Fibroblast of lung (primary cell): Measurements from ENCODE around the gene CCR1. TPM values are rescaled to one million over a fixed set of nuclear protein-coding genes. Genes with fewer than 3 reads are reported as not detected.
"Not testable (repeated sequence)": the region's sequence is repeated elsewhere in the genome, so short reads cannot be mapped to it uniquely, and the experiment has no call there.

ENCODE experiments used
- DNase-seq, 2 donors: peaks; one replicate each; pipeline versions ENCODE4 v3.0.0 to v3.0.0-alpha.2; 2010; ENCODE audit warnings: low read depth in 2 of 2
- H2AFZ ChIP-seq: 2 replicates; pipeline ENCODE4 v1.5.1; 2012; ENCODE audit warnings: low read length, control low read depth, inconsistent platforms
- H3K27ac ChIP-seq: 2 replicates; pipeline ENCODE4 v1.5.1; 2011; ENCODE audit warnings: low read length, control low read depth; ENCODE audit not compliant: insufficient read depth
- H3K27me3 ChIP-seq: 2 replicates; pipeline ENCODE4 v1.5.1; 2011; ENCODE audit warnings: mild to moderate bottlenecking, low read length; ENCODE audit not compliant: control insufficient read depth, insufficient read depth
- H3K36me3 ChIP-seq: 2 replicates; pipeline ENCODE4 v1.5.1; 2011; ENCODE audit warnings: low read length; ENCODE audit not compliant: control insufficient read depth, insufficient read depth
- H3K4me1 ChIP-seq: 2 replicates; pipeline ENCODE4 v1.5.1; 2011; ENCODE audit warnings: low read length; ENCODE audit not compliant: control insufficient read depth, insufficient read depth; ENCODE audit errors: extremely low read depth
- H3K4me2 ChIP-seq: 2 replicates; pipeline ENCODE4 v1.5.1; 2011; ENCODE audit warnings: low read length, control low read depth; ENCODE audit not compliant: insufficient read depth; ENCODE audit errors: extremely low read depth
- H3K4me3 ChIP-seq, 4 experiments: fragments of 200-600 bp in 1 of 4; sonication (generic) in 1 of 4; replicated peaks in 1 of 4; 2 replicates each; pipeline ENCODE4 v1.5.1; 2011 to 2016; ENCODE audit warnings: low read length in 4 of 4, low read depth in 3 of 4, mild to moderate bottlenecking in 3 of 4, control low read depth in 2 of 4, inconsistent platforms in 1 of 4, mixed read lengths in 1 of 4; ENCODE audit not compliant: insufficient read depth in 1 of 4; ENCODE audit errors: control extremely low read depth in 1 of 4
- H3K79me2 ChIP-seq: 2 replicates; pipeline ENCODE4 v1.5.1; 2012; ENCODE audit warnings: mild to moderate bottlenecking, low read length, inconsistent platforms; ENCODE audit not compliant: control insufficient read depth, insufficient read depth
- H3K9ac ChIP-seq: 2 replicates; pipeline ENCODE4 v1.5.1; 2011; ENCODE audit warnings: mild to moderate bottlenecking, low read length, control low read depth; ENCODE audit not compliant: insufficient read depth
- H3K9me3 ChIP-seq: 2 replicates; pipeline ENCODE4 v1.5.1; 2012; ENCODE audit warnings: low read depth, low read length; ENCODE audit not compliant: control insufficient read depth, insufficient read depth
- H4K20me1 ChIP-seq: 2 replicates; pipeline ENCODE4 v1.5.1; 2011; ENCODE audit warnings: low read length; ENCODE audit not compliant: control insufficient read depth, insufficient read depth; ENCODE audit errors: extremely low read depth
- CTCF ChIP-seq, 2 donors: IDR thresholded peaks in 1 of 2; conservative IDR thresholded peaks in 1 of 2; 1 replicate in 1 of 2; 2 replicates in 1 of 2; pipeline ENCODE4 v1.5.1; 2011 to 2012; ENCODE audit warnings: low read length in 2 of 2, control low read depth in 1 of 2, inconsistent platforms in 1 of 2, low read depth in 1 of 2, mild to moderate bottlenecking in 1 of 2
- EZH2 ChIP-seq: IDR thresholded peaks from 2 replicates; pipeline ENCODE4 v1.5.1; 2012; ENCODE audit warnings: low read length, control low read depth, mild to moderate bottlenecking; ENCODE audit errors: missing control alignments
- polyA plus RNA-seq, 2 donors: library from polyadenylated mRNA; depleted of rRNA in 1 of 2; stranded (reverse) in 1 of 2; unstranded in 1 of 2; fragments of >200 nt; gene quantifications; 2 replicates each; pipeline ENCODE4 v1.2.1, GENCODE V29; 2011 to 2012; ENCODE audit warnings: missing spikeins in 1 of 2
- total RNA-seq: library from RNA; depleted of rRNA; stranded (reverse); fragments of >200 nt; gene quantifications from 2 replicates; pipeline ENCODE4 v1.2.1, GENCODE V29; 2014

Gene CCR1
- total and polyA plus RNA-seq, 2 donors (not counting 1 experiment from before 2014, with no cell fraction given) = 6.6 to 9.9 TPM

GRCh38 chr3:46163556-46164041, 44.5 kb downstream of the CCR1 start:
- TF ChIP-seq CTCF (conservative IDR thresholded peaks at IDR 0.05 in 1 of 2, IDR thresholded peaks at IDR 0.05 in 1 of 2; ENCODE audit: low read depth in 1 of 2, low read length in 2 of 2) (no peak), EZH2 (no peak)
- peak in 1 of 2 donors; percentile 6 for DNase-seq
- H3K4me2 ChIP-seq = no peak overlapping the region
- no peaks in the 10 kb centered on the region for H3K79me2 ChIP-seq
- no peak overlapping the region for H3K4me3 ChIP-seq
- H3K36me3 ChIP-seq = no peaks in the 10 kb centered on the region
- H3K4me1 ChIP-seq = peaks cover 2% of the 10 kb centered on the region
- H2AFZ ChIP-seq = no peak overlapping the region
- H3K9ac ChIP-seq = no peak overlapping the region
- H3K9me3 ChIP-seq = no peaks in the 10 kb centered on the region
- peaks cover 2% of the 10 kb centered on the region for H3K27me3 ChIP-seq
- no peak overlapping the region for H3K27ac ChIP-seq
- H4K20me1 ChIP-seq = no peaks in the 10 kb centered on the region

GRCh38 chr3:46162975-46163555, 45.0 kb downstream of the CCR1 start:
- no peak overlapping the region for H3K4me2 ChIP-seq
- no peak for TF ChIP-seq EZH2
- TF ChIP-seq CTCF (conservative IDR thresholded peaks at IDR 0.05 in 1 of 2, IDR thresholded peaks at IDR 0.05 in 1 of 2; ENCODE audit: low read depth in 1 of 2, low read length in 2 of 2) = peak in 1 of 2 donors; percentile 4
- no peak for DNase-seq
- no peak overlapping the region for H2AFZ ChIP-seq
- H3K9ac ChIP-seq = no peak overlapping the region
- no peaks in the 10 kb centered on the region for H3K36me3 ChIP-seq
- no peak overlapping the region for H3K4me3 ChIP-seq
- H4K20me1 ChIP-seq = no peaks in the 10 kb centered on the region
- H3K4me1 ChIP-seq = no peaks in the 10 kb centered on the region
- peaks cover 2% of the 10 kb centered on the region for H3K27me3 ChIP-seq
- no peaks in the 10 kb centered on the region for H3K79me2 ChIP-seq
- H3K27ac ChIP-seq = no peak overlapping the region
- no peaks in the 10 kb centered on the region for H3K9me3 ChIP-seq

GRCh38 chr3:46157685-46158084, 50.4 kb downstream of the CCR1 start:
- not testable (repeated sequence) for H4K20me1 ChIP-seq, H3K9ac ChIP-seq, H3K4me1 ChIP-seq, H3K27ac ChIP-seq, H3K27me3 ChIP-seq, H3K9me3 ChIP-seq, H3K79me2 ChIP-seq, H3K36me3 ChIP-seq, H2AFZ ChIP-seq, H3K4me2 ChIP-seq, DNase-seq, H3K4me3 ChIP-seq
